Measurements from ENCODE around the gene MRC1.

MRC1 gene

GRCh38 chr10:17848646-17849045 is 39.5 kb downstream of the MRC1 start:
- no peak for DNase-seq

DNA sequence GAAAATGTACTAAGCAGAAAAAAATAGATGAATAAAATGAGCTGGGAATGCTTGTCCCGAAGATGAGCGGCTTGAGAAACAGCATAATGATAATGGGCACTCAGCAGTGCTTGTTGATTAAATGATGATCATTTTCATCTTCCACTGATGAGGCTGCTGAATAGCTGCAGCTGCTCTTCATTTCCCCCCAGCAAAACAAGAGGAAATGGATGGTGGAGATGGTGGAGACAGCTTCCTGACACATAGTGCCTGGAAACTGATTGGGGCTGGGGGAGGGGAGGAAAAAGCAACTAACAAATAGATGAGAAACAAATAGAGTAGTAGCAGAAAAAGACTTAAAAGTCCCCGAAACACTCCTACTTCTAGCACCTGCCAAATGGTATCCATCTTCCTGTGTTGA is 41.4 kb downstream of the MRC1 start:
- no peak for DNase-seq

DNA sequence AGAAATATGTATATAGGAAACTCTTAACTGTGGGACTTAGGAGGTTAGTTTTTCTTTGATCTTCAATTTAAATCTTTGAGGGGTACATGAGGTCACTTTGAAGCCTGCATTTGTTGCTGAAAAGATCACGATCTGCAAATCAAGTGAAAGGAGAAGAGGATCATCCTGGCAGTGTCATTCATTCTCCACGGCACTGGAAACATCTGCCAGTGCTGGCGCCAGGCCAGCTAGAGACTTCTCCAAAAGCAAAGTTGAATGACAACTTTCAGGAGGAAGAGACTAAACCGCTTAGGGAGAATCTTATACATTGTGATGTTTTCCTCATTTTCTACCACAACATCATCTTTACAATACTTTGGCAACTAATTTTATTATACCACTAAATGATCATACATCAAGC is 42.5 kb downstream of the MRC1 start:
- DNase-seq = peak; percentile 90

DNA sequence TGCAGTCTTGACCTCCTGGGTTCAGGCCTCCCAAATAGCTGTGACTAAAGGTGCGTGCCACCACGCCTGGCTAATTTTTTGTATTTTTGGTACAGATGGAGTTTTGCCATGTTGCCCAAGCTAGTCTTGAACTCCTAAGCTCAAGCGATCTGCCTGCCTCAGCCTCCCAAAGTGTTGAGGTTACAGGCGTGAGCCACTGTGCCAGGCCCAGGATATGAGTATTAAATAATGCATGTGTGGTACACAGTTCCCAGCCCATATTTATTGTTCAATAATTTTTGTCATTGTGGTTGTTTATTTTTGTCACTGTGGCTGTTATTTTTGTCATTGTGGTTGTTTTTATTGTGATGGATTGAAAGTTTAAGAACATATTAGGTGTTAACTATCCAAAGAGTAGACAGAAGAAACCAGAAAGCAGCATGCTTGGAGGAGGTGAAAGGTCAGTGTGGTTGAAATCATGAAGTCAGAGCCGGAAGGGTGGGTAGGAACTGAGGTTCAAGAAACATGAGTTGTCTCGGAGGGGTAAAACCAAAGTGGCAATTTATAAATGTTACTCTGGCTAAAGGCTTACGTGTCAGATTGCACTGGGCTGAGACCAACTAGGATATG is 45.0 kb downstream of the MRC1 start:
- DNase-seq = peak; percentile 75

DNA sequence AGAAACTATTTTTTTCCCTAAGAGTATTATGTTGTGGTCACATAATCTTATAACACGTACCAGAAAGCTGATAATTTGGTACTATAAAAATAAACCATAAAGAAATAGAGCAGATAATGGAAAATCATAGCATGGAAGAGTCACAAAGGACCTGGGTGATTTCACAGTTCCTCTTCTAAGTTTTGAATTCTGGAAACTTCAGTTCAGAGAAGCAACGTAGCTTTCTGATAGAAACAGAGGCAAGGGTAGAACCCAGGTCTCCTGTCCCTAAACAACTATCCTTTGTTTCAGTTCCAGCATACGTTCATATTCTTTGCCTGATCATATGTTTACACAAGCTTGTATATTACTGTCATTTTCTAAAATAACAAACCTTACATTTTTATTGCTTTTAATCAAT is 47.9 kb downstream of the MRC1 start:
- no peak for DNase-seq

DNA sequence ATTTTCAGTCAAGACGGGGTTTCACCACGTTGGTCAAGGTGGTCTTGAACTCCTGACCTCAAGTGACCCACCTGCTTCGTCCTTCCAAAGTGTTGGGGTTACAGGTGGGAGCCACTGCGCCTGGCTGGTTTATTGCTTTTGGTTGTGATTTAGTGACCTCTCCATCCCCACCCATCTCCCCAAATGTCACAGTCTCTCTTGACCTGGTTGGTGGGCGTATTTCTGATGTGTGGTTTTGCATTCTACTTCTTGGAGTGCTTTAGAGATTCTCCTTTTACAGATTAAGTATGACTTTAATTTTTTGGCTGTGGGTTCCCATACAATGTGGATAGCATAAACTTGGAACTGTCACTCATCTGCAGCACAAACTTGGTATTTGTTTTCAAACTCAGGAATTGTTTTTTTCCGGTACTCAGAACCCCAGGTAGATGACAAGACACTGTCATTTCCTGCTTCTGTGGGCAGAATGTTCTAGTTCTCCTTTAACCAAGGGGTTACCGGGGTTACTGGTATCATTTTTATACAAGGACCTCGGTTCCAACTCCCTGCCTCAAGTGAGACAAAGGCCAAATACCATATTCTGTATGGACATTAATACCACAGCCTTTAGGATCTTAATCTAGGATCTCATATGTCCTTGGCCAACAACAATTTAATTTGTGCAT is 50.5 kb downstream of the MRC1 start:
- no peak for DNase-seq

GRCh38 chr10:17861760-17862159 is 52.6 kb downstream of the MRC1 start:
- no peak for DNase-seq

DNA sequence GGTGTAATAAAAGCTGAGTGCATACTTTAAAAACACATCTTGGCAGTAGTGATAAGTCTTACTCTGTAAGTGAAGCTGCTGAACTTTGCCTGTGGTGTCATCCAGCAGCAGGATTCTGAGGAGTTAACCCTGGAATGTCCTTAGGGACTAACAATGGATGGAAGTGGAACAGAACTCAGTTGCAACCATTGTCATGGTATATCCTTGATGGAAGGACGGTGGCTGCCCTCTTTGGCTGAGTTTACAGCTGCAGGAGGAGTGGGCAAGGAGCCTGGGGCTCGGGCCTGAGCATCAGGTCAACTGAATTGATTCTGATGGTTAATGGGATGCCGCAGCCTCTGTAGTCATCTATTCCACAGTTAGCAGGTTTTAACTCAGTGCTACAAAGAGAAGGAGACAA is 56.2 kb downstream of the MRC1 start:
- no peak for DNase-seq

DNA sequence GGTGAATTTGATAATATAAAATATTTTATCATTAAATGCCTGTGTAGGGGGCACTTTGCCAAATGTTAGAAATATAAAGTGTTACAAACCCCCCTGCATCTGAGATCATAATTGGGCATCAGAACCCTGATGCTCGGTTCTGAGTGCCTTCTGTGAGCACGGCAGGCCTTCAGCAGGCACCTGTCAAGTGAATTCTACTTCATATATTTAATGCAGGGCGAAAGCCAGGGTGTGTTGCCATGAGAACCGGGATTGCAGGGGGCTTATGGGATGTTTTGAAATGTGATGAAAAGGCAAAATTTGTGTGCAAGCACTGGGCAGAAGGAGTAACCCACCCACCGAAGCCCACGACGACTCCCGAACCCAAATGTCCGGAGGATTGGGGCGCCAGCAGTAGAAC is 57.2 kb downstream of the MRC1 start:
- no peak for DNase-seq

DNA sequence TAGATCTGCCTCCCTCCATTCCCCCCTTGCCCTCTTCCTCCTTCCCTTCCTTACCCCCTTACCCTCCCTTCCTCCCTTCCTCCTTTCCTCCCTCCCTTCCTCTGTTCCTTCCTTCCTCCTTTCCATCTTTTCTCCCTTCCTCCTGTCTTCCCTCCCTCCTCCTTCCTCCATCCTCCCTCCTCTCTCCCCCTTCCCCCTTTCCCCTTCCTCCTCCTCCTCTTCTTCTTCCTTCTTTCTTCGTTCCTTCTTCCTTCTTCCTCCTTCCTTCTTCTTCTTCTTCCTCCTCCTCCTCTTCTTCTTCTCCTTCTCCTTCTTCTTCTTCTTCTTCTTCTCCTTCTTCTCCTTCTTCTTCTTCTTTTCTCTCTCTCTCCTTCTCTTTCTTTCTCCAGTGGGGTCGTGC is 57.9 kb downstream of the MRC1 start:
- DNase-seq = no peak

DNA sequence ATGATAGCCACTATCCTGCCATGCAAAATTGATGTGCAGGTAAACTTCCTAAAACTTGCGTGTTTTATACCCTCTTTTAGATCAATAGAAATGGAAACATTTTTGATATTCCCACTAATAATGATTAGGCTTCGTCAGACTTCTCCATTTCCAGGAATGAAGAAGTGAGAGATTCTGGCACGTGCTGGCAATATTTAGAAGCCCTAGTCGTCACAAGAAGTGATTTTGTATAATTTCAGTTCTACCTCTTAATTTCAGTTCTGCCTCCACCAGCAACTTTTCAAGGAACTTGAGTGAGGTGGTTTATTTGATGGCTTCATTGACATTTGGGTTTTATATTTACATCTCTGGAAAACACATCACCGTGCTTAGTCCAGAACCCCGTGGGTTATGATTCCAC is 61.9 kb downstream of the MRC1 start:
- DNase-seq = peak; percentile 36

DNA sequence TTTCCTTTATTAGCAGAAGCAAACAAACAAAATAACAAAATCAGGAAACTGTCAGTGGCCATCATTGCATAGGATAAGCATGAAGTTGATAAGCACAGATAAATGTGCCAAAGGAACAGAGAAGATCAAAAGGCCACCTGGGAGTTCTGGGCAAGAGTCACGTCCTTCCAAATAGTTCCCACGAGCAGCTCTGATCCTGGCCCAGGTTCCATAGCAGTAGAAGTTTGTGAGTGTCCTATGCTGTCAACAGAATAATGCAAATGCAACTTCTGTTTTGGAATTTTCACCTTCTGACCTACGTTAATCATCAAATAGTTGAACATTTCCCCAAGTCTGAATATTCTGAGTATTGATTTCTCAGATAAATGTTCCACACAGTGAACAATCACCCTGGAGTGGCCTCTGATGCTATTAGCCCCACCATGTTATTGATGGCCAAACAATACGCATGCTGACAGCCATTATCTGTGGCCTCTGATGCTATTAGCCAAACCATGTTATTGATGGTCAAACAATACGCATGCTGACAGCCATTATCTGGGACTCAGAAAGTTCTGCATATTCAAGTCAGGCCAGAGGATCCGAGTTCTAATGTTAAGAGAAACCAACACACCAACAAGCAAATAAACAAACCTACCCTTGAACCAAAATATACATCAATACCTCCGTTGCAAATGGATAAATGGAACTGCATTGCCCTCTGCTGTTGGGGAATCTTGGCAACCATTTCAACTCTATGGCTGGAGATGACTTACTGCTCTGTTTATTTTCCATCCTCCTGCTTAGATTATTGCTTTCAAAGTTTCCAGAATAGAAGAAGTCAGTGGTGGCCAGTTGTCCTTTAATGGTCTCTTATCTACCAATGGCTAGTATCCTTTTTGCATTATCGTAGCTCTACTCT is 63.3 kb downstream of the MRC1 start:
- peak; percentile 38 for DNase-seq

- no peak for DNase-seq
Observed at GRCh38 chr10:17873946-17874345, 64.8 kb downstream of the MRC1 start.

DNA sequence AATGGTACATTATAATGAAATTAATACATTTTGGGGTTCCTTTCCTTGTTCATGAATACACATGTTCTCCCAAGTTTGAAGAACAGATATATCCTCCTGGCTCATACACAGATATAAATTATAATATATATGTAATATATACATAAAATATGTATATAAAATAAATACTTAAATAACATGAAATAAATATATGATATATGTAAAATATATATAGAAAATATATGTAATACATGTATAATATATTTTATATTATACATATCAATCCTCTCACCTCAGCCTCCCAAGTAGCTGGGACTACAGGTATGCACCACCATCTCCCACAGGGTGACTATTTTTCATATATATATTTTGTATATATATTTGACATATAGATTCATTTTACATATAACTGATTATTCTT is 68.0 kb downstream of the MRC1 start:
- DNase-seq = no peak

DNA sequence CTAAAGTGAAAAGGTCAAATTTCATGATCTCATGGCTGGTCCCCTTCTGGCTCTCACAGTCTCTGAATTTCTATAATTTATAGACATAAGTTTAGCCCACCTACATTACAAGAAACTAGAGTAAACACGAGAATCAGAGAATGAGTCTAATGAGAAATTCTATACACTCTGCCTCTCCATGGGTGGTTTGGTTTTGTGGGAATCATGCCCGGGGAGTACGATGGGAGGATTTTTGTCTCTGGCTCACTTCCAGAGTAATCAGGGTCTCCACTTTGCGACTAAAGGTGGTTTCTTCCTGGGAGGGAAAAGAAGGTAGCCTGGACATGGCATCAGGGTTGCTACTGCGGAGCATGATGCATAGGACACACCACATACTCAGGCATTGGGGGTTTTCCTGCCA is 69.7 kb downstream of the MRC1 start:
- no peak for DNase-seq

DNA sequence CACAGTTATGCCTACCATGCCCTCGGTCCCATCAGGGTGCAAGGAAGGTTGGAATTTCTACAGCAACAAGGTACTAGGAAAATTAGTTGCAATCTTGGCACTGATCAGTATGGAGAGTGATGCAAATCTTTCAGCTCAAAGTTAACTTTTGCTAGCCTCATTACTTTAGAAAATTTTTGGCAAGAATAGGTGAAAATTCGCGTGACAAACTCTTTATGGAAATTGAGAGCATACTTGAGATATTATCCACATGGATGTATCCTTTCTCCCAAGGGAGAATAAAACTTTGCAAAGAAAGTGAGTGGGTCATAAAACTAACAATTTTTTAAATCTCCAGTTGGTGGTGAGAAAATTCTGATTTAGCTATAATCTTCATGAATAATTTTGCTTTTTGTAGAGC is 71.5 kb downstream of the MRC1 start:
- no peak for DNase-seq

GRCh38 chr10:17882557-17882956 is 73.4 kb downstream of the MRC1 start:
- no peak for DNase-seq

DNA sequence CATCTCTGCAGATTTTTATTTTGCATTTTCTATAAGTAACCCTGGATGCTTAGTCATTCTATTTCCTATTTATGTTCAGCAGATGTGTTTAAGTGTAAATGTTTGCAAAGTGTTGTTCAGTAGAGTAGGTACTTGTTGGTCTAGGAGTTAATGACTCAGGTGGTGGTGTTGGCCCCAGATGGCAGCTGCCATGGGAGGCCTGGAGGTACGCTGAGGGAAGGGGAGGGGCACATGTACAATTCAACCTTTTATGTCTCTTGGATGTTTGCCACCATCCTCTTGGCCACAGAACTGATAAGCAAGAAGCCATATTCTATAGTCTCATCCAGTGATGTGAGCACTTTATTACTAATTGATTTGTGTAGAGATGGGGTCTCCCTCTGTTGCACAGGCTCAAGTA is 74.5 kb downstream of the MRC1 start:
- DNase-seq = no peak

GRCh38 chr10:17888189-17888588 is 79.0 kb downstream of the MRC1 start:
- DNase-seq = no peak

DNA sequence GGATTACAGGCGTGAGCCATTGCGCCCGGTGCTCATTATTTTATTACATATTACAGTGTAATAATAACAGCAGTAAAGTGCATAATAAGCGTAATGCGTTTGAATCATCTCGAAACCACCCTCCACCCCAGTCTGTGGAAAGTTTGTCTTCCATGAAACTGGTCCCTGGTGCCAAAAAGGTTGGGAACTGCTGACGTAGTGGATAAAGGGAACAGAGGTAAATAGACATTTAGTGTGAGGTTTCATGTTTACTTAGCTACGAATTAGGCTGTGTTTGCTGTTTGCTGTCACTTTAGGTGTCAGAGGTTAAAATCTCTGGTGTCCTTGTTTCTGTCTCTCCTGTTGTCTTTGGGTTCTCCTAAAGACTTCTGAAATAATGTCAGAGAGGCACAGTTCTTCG is 82.3 kb downstream of the MRC1 start:
- DNase-seq = no peak

- DNase-seq = peak; percentile 15
Observed at GRCh38 chr10:17904564-17904963, 95.4 kb downstream of the MRC1 start.

- DNase-seq = peak; percentile 56
Observed at GRCh38 chr10:17905491-17905890, 96.3 kb downstream of the MRC1 start.

DNA sequence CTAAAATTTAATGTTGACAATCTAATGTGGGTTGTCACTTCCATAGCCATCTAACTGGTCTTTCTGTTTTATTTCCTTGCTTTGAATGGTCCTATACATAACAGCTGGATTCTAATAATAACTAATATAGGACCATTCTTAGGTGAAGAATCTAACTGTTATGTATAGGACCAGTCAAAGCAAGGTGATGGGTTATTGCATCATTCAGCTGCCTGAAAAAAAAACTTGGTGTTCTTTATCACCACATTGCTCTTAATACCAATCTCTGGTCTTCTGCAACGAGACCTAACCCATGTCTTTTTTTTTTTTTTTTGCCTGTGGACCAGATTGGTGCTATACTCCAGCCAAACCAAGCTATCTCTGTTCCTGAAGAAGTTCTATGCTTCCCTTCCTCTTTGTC is 96.9 kb downstream of the MRC1 start:
- DNase-seq = no peak

- no peak for DNase-seq
Observed at GRCh38 chr10:17907641-17908040, 98.5 kb downstream of the MRC1 start.

Measured in inflammatory macrophage treated with lipopolysaccharide for 4 hours (primary cell).